Stimulated activated naive CD4-positive, alpha-beta T cell treated with Interleukin-2 at 50 U/mL for 16 hours (primary cell): ENCODE data around the gene AOPEP.
A peak's percentile ranks its signal among the peaks of the same experiment; 100 is the strongest.

Experiments used
- DNase-seq: peaks from one replicate; lab custom pipeline; 2025; lab: John Stamatoyannopoulos, UW

The AOPEP gene

GRCh38 chr9:94899464-94900221 lies 173.1 kb downstream of the AOPEP start:
- DNase-seq = no peak

GRCh38 chr9:94900222-94901018 lies 173.9 kb downstream of the AOPEP start:
- DNase-seq = no peak

GRCh38 chr9:94901019-94901363 lies 174.5 kb downstream of the AOPEP start:
- no peak for DNase-seq

GRCh38 chr9:94903961-94904421 lies 177.5 kb downstream of the AOPEP start:
- DNase-seq = no peak

GRCh38 chr9:94904806-94905205 lies 178.3 kb downstream of the AOPEP start:
- no peak for DNase-seq

GRCh38 chr9:94905606-94906005 lies 179.1 kb downstream of the AOPEP start:
- DNase-seq = no peak

- DNase-seq = no peak
These were observed 179.7 kb downstream of the AOPEP start for GRCh38 chr9:94906181-94906580.

- DNase-seq = no peak
These were observed 180.2 kb downstream of the AOPEP start for GRCh38 chr9:94906713-94907112.

- no peak for DNase-seq
These were observed 180.9 kb downstream of the AOPEP start for GRCh38 chr9:94907264-94907936.

- DNase-seq = no peak
These were observed 181.6 kb downstream of the AOPEP start for GRCh38 chr9:94908011-94908563.

GRCh38 chr9:94908583-94909249 lies 182.2 kb downstream of the AOPEP start:
- no peak for DNase-seq

GRCh38 chr9:94909250-94909894 lies 182.9 kb downstream of the AOPEP start:
- peak; percentile 15 for DNase-seq

GRCh38 chr9:94909965-94910730 lies 183.6 kb downstream of the AOPEP start:
- no peak for DNase-seq

GRCh38 chr9:94911211-94911610 lies 184.7 kb downstream of the AOPEP start:
- DNase-seq = no peak

GRCh38 chr9:94911986-94912635 lies 185.6 kb downstream of the AOPEP start:
- no peak for DNase-seq

- no peak for DNase-seq
These were observed 186.3 kb downstream of the AOPEP start for GRCh38 chr9:94912700-94913249.

- DNase-seq = no peak
These were observed 187.1 kb downstream of the AOPEP start for GRCh38 chr9:94913550-94913949.

GRCh38 chr9:94915476-94916450 lies 189.3 kb downstream of the AOPEP start:
- DNase-seq = no peak

- DNase-seq = no peak
These were observed 190.5 kb downstream of the AOPEP start for GRCh38 chr9:94916956-94917355.
